OCI-LY7 (cell line): ENCODE data around the gene TPST2.

Experiments
- CTCF ChIP-seq: fragments of 200-600 bp; sonication (generic); conservative IDR thresholded peaks from 2 replicates; pipeline ENCODE4 v1.5.1; 2014; ENCODE audit warnings: mild to moderate bottlenecking, antibody characterized with exemption, low read length, moderate library complexity, mixed read lengths
- EZH2phosphoT487 ChIP-seq: fragments of 200-600 bp; sonication (generic); IDR thresholded peaks from 2 replicates; pipeline ENCODE4 v1.6.1; 2018; ENCODE audit warnings: low read depth, borderline replicate concordance, mild to moderate bottlenecking, mixed run types, antibody characterized with exemption, low read length, moderate library complexity, mixed read lengths

- no peak for TF ChIP-seq CTCF
- TF ChIP-seq EZH2phosphoT487 = no peak
Measured at GRCh38 chr22:26556904-26557303, 33.0 kb downstream of the TPST2 start.
